Hepatocyte (in vitro differentiated cells): ENCODE results near the gene PCDH9. TPM values are rescaled to one million over a fixed set of nuclear protein-coding genes. Genes with fewer than 3 reads are reported as not detected.

ENCODE experiments used
- DNase-seq: peaks from one replicate; pipeline ENCODE4 v3.0.0-alpha.2; 2016; ENCODE audit warnings: low spot score
- H2AFZ ChIP-seq: fragments of 200-600 bp; sonication (generic); 2 replicates; pipeline ENCODE4 v1.6.0; 2016; ENCODE audit warnings: antibody characterized with exemption, mild to moderate bottlenecking
- H3K27ac ChIP-seq: fragments of 200-600 bp; sonication (generic); 2 replicates; pipeline ENCODE4 v1.5.1; 2016; ENCODE audit warnings: mild to moderate bottlenecking
- H3K27me3 ChIP-seq: fragments of 200-600 bp; sonication (generic); 2 replicates; pipeline ENCODE4 v1.6.1; 2016
- H3K36me3 ChIP-seq: fragments of 200-600 bp; sonication (generic); replicated peaks from 2 replicates; pipeline ENCODE4 v1.5.1; 2016; ENCODE audit warnings: low read depth; ENCODE audit not compliant: insufficient read depth
- H3K4me1 ChIP-seq: fragments of 200-600 bp; sonication (generic); 2 replicates; pipeline ENCODE4 v1.5.1; 2016; ENCODE audit warnings: mild to moderate bottlenecking, moderate library complexity; ENCODE audit not compliant: insufficient read depth
- H3K4me2 ChIP-seq: fragments of 200-600 bp; sonication (generic); 2 replicates; pipeline ENCODE4 v1.6.0; 2016
- H3K4me3 ChIP-seq: fragments of 200-600 bp; sonication (generic); 2 replicates; pipeline ENCODE4 v1.5.1; 2016; ENCODE audit warnings: mild to moderate bottlenecking
- H3K79me2 ChIP-seq: fragments of 200-600 bp; sonication (generic); 2 replicates; pipeline ENCODE4 v1.6.0; 2017; ENCODE audit warnings: mild to moderate bottlenecking
- H3K9me2 ChIP-seq: fragments of 200-600 bp; sonication (generic); replicated peaks from 2 replicates; pipeline ENCODE4 v1.6.0; 2017; ENCODE audit warnings: mild to moderate bottlenecking; ENCODE audit not compliant: insufficient read depth
- H3K9me3 ChIP-seq: fragments of 200-600 bp; sonication (generic); 2 replicates; pipeline ENCODE4 v1.5.1; 2016; ENCODE audit warnings: low read depth, mild to moderate bottlenecking
- H4K20me1 ChIP-seq: fragments of 200-600 bp; sonication (generic); 2 replicates; pipeline ENCODE4 v1.6.0; 2016; ENCODE audit warnings: mild to moderate bottlenecking; ENCODE audit not compliant: insufficient read depth, poor library complexity, severe bottlenecking
- EZH2 ChIP-seq: fragments of 200-600 bp; sonication (generic); IDR thresholded peaks from 2 replicates; pipeline ENCODE4 v1.6.1; 2016; ENCODE audit warnings: antibody characterized with exemption, mild to moderate bottlenecking, borderline replicate concordance
- EZH2phosphoT487 ChIP-seq: fragments of 200-600 bp; sonication (generic); IDR thresholded peaks from one replicate; pipeline ENCODE4 v1.6.1; 2018; ENCODE audit warnings: antibody characterized with exemption, mild to moderate bottlenecking, low read depth, moderate library complexity; ENCODE audit not compliant: unreplicated experiment, severe bottlenecking
- WGBS: methylation state at CpG from one replicate; pipeline ENCODE4 v1.1.6; 2016; ENCODE audit warnings: low lambda C conversion rate; ENCODE audit errors: missing lambda C conversion rate; 5-methylcytosine and 5-hydroxymethylcytosine counted together
- polyA plus RNA-seq: library from polyadenylated mRNA; unstranded; fragments of >200 nt; fragmentation: Nextera tagmentation; extraction: Ambion mirVana; gene quantifications from 2 replicates; pipeline ENCODE4 v1.2.1, GENCODE V29; 2016
- total RNA-seq: library from RNA; depleted of rRNA; stranded (reverse); fragments of >200 nt; gene quantifications from 2 replicates; pipeline ENCODE4 v1.2.3, GENCODE V29; 2014
- TF ChIP-seq, protein P1 (sequence below): fragments of 200-600 bp; sonication (generic); IDR thresholded peaks from 2 replicates; pipeline ENCODE4 v1.5.1; 2016; ENCODE audit warnings: antibody characterized with exemption, mild to moderate bottlenecking; ENCODE audit not compliant: poor library complexity

PCDH9 gene
- total and polyA plus RNA-seq, 2 experiments from 2014 or later = 6.9 to 15.0 TPM

DNA sequence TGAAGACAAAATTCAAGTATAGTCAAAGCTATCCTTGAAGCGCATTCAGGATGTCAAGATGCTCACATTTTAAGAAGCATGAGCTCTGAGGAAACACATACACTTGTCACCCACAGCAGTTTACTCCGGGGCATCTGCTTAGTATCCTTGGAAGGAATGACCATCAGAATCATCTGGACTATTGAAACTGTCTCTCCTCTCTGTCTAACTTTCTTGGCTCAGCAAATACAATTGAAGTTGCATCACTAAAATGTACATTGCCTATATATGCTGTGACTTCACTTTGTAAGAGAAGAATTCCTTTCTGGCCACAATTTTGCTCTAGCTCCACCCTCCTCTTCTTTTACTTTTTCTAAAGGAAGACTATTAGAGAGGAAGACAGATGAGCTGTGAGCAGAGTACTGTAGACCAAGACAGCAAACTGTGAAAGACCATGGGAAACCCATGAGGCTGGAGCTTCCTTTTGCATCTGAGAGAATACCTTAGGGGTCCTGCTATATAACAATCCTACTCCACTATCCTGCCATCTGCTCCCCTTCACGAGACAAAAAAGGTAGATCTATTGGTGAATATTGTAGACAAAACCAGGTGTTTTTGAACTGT lies 906.3 kb downstream of the PCDH9 start:
- Histone ChIP-seq H3K4me2 (no peak overlapping the region), H3K79me2 (no peaks in the 10 kb centered on the region), H3K27me3 (no peaks in the 10 kb centered on the region), H3K9me2 (no peaks in the 10 kb centered on the region), H3K9me3 (no peaks in the 10 kb centered on the region), H3K4me3 (no peak overlapping the region), H4K20me1 (no peaks in the 10 kb centered on the region), H3K4me1 (no peaks in the 10 kb centered on the region), H3K36me3 (no peaks in the 10 kb centered on the region), H3K27ac (no peak overlapping the region), H2AFZ (no peak overlapping the region)
- no peak for DNase-seq
- WGBS = 66% methylated on average over 3 of the region's 3 CpGs
- TF ChIP-seq EZH2 = no peak
- TF ChIP-seq, protein P1, sequence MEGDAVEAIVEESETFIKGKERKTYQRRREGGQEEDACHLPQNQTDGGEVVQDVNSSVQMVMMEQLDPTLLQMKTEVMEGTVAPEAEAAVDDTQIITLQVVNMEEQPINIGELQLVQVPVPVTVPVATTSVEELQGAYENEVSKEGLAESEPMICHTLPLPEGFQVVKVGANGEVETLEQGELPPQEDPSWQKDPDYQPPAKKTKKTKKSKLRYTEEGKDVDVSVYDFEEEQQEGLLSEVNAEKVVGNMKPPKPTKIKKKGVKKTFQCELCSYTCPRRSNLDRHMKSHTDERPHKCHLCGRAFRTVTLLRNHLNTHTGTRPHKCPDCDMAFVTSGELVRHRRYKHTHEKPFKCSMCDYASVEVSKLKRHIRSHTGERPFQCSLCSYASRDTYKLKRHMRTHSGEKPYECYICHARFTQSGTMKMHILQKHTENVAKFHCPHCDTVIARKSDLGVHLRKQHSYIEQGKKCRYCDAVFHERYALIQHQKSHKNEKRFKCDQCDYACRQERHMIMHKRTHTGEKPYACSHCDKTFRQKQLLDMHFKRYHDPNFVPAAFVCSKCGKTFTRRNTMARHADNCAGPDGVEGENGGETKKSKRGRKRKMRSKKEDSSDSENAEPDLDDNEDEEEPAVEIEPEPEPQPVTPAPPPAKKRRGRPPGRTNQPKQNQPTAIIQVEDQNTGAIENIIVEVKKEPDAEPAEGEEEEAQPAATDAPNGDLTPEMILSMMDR = no peak

DNA sequence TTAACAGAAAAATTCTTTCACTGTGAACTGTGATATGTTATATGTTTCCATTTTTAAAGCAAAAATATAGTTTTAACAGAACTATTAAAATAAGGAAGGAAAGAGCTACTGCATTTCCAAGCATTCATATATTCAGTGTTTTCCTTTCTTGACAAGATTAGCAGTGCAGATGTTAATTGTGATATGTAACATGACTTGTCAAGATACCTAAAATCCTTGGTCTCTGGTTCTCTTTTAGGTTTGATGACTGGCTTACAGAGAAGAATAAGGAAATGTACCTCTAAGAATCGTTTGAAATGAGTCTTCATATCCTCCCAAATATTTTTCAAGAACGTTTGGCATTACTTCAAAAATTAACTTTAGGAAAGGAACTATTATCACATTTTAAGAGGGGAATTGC lies 907.2 kb downstream of the PCDH9 start:
- 33% methylated on average over 2 of the region's 2 CpGs for WGBS
- H3K9me2 ChIP-seq = no peaks in the 10 kb centered on the region

DNA sequence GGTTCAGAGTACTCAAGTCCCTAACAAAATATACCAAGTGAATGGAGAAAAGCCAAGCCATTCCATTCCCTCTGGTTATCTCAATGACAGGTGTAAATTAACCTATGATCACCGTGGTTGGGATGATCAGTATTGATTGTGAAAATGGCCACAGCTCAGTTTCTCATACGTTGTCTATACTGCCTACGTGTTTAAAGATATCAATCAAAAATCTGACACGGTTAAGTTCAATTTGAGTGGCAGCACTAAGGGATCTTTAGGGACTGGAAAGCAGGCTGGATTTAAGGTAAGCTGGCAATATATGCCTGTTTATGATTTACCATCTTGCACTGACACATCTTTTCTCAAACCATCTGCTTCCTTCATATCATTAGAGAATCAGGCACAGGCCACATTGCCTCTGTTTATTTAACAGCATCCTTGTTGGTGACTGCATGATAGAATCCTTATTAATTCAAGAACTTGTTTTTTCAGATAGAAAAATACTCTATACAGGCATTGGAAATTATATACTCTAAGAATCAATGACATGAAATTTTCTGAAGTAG lies 907.9 kb downstream of the PCDH9 start:
- H3K9me2 ChIP-seq = no peaks in the 10 kb centered on the region
- DNase-seq = no peak
- no peak overlapping the region for H2AFZ ChIP-seq
- H3K4me3 ChIP-seq = no peak overlapping the region
- no peaks in the 10 kb centered on the region for H3K27me3 ChIP-seq
- no peak overlapping the region for H3K27ac ChIP-seq
- no peak overlapping the region for H3K4me2 ChIP-seq
- H3K4me1 ChIP-seq = no peaks in the 10 kb centered on the region
- H4K20me1 ChIP-seq = no peaks in the 10 kb centered on the region
- no peak for TF ChIP-seq EZH2phosphoT487
- TF ChIP-seq, protein P1 = no peak
- TF ChIP-seq EZH2 = no peak
- no peaks in the 10 kb centered on the region for H3K36me3 ChIP-seq
- WGBS = 91% methylated on average over 4 of the region's 4 CpGs
- H3K9me3 ChIP-seq = no peaks in the 10 kb centered on the region
- H3K79me2 ChIP-seq = no peaks in the 10 kb centered on the region

More for the DNA sequence above, 907.2 kb downstream of the PCDH9 start:
- no peak overlapping the region for H2AFZ ChIP-seq
- no peak for TF ChIP-seq EZH2phosphoT487
- TF ChIP-seq, protein P1 = no peak
- no peak for TF ChIP-seq EZH2
- no peaks in the 10 kb centered on the region for H3K79me2 ChIP-seq
- H3K27me3 ChIP-seq = no peaks in the 10 kb centered on the region
- no peaks in the 10 kb centered on the region for H3K9me3 ChIP-seq
- no peaks in the 10 kb centered on the region for H3K36me3 ChIP-seq
- no peak overlapping the region for H3K27ac ChIP-seq
- no peaks in the 10 kb centered on the region for H4K20me1 ChIP-seq
- H3K4me3 ChIP-seq = no peak overlapping the region
- DNase-seq = no peak
- no peak overlapping the region for H3K4me2 ChIP-seq
- no peaks in the 10 kb centered on the region for H3K4me1 ChIP-seq

- no peak overlapping the region for H2AFZ ChIP-seq
- no peak overlapping the region for H3K27ac ChIP-seq
- H3K9me2 ChIP-seq = no peaks in the 10 kb centered on the region
- DNase-seq = no peak
- no peaks in the 10 kb centered on the region for H3K27me3 ChIP-seq
- H3K36me3 ChIP-seq = no peaks in the 10 kb centered on the region
- H4K20me1 ChIP-seq = no peaks in the 10 kb centered on the region
- no peak for TF ChIP-seq EZH2
- TF ChIP-seq EZH2phosphoT487 = no peak
- TF ChIP-seq, protein P1 = no peak
- no peak overlapping the region for H3K4me3 ChIP-seq
- H3K4me2 ChIP-seq = no peak overlapping the region
- no peaks in the 10 kb centered on the region for H3K79me2 ChIP-seq
- 94% methylated on average over 3 of the region's 3 CpGs for WGBS
- no peaks in the 10 kb centered on the region for H3K9me3 ChIP-seq
- peaks cover 4% of the 10 kb centered on the region for H3K4me1 ChIP-seq
Measured at GRCh38 chr13:66314911-66315310, 915.2 kb downstream of the PCDH9 start.
